ENCODE results near the gene NTN4.
"Not testable (repeated sequence)": the region's sequence is repeated elsewhere in the genome, so short reads cannot be mapped to it uniquely, and the experiment has no call there.

Gene NTN4

GRCh38 chr12:95623554-95624170 is 166.9 kb downstream of the NTN4 start:
- DNase-seq (ENCODE audit: low spot score) = peak; percentile 62

- DNase-seq (ENCODE audit: low spot score) = no peak
Observed at GRCh38 chr12:95622879-95623278, 167.7 kb downstream of the NTN4 start.

- no peak for DNase-seq (ENCODE audit: low spot score)
Observed at GRCh38 chr12:95621725-95622124, 168.8 kb downstream of the NTN4 start.

- DNase-seq (ENCODE audit: low spot score) = no peak
Observed at GRCh38 chr12:95620171-95620570, 170.4 kb downstream of the NTN4 start.

GRCh38 chr12:95616470-95616869 is 174.1 kb downstream of the NTN4 start:
- DNase-seq (ENCODE audit: low spot score) = not testable (repeated sequence)

GRCh38 chr12:95615749-95616148 is 174.8 kb downstream of the NTN4 start:
- no peak for DNase-seq (ENCODE audit: low spot score)

GRCh38 chr12:95614390-95614982 is 176.1 kb downstream of the NTN4 start:
- no peak for DNase-seq (ENCODE audit: low spot score)

- DNase-seq (ENCODE audit: low spot score) = no peak
Observed at GRCh38 chr12:95613021-95613420, 177.5 kb downstream of the NTN4 start.

- no peak for DNase-seq (ENCODE audit: low spot score)
Observed at GRCh38 chr12:95611676-95612309, 178.8 kb downstream of the NTN4 start.

GRCh38 chr12:95608252-95609033 is 182.1 kb downstream of the NTN4 start:
- DNase-seq (ENCODE audit: low spot score) = no peak

All from cerebellar cortex (tissue), 1 donor.